Pons (tissue), 1 donor: ENCODE measurements around the gene HYCC1.
A peak's percentile ranks its signal among the peaks of the same experiment; 100 is the strongest.
"Not testable (repeated sequence)": the region's sequence is repeated elsewhere in the genome, so short reads cannot be mapped to it uniquely, and the experiment has no call there.

Experiments used
- DNase-seq: peaks from one replicate; pipeline ENCODE4 v3.0.0-alpha.2; 2016; ENCODE audit warnings: low spot score

The HYCC1 gene

DNA sequence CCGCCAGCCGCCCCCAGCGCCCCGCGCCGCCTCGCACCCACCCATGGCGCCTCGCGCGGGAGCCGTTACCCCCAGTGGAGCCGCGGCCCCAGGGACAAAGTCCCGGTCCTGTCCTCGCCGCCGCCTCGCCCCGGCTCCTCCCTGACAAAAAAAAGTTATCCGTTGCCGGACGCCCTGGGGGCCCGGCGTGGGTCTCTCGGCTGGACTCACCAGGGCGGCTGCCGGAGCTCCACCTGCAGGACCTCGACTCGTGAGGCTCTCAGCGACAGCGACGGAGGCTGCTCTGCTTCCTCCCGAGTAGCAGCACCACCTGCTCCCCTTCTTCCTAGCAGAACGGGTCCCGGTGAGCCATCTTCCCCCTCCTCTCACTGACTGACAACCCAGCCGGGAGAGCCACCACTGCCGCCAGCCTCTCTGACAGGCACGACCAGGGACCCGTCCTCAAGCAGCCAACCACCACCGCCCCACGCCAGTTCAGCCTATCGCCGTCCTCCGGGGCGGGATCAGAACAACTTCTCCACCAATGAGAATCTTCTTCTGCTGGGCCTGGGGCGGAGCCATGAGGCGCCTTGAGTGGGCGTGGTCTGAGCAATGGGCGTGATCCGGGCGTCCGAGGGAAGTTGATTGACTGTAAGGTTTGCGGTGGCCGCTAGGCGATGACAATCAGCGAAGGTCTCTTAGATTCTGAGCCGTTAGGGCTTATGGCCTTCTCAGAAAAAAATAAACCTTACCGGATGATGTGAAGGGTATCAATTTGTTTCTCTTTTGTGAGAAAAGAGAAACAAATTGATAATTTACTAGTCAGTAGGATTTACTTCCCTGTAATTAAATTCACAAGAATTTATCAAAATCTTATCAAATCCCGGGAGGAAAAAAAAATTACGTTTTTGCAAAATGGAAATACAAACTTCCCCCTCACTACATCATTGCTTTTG lies at the start of gene HYCC1:
Gene HYCC1, minus strand, starts transcription at position 416 of the 935 bp plus-strand sequence. CDS start 23,019 bp downstream, outside the sequence.
- peak; percentile 99 for DNase-seq

DNA sequence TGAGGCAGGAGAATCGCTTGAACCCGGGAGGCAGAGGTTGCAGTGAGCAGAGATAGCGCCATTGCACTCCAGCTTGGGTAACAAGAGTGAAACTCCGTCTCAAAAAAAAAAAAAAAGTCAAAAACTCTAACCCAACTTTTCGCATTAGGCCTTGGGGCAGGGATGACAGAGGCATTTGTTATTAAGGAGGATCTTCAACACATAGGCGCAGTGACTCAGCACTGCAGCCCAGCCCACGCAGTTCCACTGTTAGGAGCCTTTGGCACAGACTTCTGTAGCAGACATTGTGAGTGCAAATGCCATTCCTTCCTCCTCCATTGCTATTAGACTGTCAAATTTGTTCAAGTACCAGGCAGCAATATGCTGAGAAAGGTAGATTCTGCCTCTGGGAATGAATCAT lies 48.5 kb upstream of the HYCC1 start:
- no peak for DNase-seq

DNA sequence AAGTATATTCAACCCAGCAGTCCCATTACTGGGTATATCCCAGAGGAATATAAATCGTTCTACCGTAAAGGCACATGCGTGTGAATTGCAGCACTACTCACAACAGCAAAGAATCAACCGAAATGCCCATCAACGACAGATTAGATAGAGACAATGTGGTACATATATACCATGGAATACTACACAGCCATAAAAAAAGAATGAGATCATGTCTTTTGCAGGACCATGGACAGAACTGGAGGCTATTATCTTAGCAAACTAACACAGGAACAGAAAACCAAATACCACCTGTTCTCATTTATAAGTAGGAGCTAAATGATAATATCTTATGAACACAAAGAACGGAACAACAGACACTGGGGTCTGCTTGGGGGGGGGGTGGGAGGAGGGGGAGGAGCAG lies 47.4 kb upstream of the HYCC1 start:
- no peak for DNase-seq

DNA sequence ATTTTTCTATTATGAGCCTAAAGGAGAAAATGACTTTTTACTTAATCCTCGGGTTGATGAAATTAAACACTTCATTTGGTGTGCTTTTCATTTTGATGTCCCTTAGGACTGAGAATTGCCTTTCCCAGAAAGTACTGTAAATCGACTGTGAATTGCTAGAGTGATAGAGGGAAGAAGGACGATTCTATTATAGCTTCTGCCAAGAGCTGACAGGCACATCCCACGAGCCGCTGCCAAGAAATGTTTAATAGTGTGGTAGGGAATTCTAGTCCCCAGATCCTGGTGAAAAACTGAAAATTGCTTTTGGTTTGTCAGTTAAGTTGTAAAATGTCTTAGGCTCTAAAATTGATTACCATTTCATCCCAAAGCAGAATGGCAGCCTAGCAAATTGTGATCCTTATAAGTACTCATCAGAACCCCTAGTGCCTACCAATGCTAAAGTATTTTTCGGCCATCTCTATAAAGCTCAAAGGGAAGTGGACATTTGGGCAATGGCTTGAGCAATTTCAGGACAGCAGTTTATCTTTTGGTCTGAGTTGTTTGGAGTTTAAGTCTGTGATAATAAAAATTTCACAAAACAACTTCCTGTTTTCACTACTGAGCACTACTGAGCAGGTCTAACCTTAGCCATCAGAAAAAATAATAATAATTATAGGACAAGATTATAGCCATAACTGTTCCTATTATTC lies 44.6 kb upstream of the HYCC1 start:
- DNase-seq: peak; percentile 28

DNA sequence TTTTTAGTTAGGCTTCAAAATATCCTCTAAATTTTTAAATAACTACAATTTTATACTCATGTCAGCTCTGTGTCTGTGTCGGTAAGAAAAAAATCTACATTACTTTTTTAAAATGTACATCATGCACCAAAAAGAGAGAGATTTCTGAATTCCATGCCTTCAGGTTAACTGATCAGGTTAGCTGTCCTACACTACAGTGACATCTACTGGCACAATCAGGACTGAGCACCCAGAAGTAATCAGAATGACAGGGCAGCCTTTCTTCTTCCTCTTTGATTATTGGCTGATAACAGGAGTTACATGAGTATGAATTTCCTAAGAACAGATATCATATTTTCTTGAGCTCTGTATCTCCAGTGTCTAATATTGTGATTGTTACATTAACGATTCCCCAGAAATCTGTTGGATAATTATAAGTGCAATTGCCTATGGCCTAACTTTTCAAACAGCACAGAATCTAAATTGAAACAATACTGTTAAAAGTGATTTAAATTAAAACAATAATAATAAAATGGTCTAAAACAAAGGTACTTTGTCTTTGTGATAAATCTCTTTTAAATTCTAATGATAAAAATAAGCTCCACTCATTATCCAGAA lies 41.8 kb upstream of the HYCC1 start:
- DNase-seq: peak; percentile 78

DNA sequence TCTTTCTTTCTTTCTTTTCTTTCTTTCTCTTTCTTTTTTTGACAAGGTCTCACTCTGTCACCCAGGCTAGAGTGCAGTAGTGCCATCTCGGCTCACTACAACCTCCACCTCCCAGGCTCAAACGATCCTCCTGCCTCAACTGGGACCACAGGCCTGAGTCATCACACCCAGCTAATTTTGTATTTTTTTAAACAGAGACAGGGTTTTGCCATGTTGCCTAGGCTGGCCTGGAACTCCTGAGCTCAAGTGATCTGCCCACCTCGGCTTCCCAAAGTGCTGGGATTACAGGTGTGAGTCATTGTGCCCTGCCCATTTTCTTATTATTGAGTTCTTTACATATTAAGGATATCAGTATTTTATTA lies 37.2 kb upstream of the HYCC1 start:
- not testable (repeated sequence) for DNase-seq

DNA sequence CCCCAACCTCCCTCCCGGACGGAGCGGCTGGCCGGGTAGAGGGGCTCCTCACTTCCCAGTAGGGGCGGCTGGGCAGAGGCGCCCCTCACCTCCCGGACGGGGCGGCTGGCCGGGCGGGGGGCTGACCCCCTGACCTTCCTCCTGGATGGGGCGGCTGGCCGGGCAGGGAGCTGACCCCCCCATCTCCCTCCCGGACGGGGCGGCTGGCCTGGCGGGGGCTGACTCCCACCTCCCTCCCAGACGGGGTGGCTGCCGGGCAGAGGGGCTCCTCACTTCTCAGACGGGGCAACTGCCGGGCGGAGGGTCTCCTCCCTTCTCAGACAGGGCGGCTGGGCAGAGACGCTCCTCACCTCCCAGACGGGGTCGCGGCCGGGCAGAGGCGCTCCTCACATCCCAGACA lies 32.4 kb upstream of the HYCC1 start:
- DNase-seq: not testable (repeated sequence)

DNA sequence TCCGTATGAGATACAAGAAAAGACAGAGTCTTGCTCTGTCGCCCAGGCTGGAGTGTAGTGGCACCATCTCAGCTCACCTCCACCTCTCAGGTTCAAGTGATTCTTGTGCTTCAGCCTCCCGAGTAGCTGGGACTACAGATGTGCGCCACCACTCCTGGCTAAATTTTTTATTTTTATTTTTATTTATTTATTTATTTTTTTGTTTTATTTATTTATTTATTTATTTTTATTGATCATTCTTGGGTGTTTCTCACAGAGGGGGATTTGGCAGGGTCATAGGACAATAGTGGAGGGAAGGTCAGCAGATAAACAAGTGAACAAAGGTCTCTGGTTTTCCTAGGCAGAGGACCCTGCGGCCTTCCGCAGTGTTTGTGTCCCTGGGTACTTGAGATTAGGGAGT lies 31.2 kb upstream of the HYCC1 start:
- DNase-seq: not testable (repeated sequence)

DNA sequence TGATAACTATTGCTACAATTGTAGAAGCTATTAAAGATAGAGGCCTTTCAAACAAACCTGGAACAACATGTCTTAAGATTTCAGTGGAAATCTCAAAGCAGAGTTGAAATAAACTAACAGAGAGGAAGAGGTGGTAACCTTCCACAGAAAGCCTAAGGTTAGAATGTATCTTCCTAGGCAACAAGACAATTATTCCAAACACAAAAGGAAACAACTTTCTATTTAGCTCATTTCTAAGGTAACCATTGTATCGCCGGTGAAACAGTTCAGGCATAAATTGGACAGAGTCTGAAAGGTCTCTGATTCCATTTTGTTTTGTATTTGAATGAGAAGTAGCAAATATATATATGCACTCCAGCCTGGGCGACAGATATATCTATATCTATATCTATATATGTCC lies 30.7 kb upstream of the HYCC1 start:
- no peak for DNase-seq

DNA sequence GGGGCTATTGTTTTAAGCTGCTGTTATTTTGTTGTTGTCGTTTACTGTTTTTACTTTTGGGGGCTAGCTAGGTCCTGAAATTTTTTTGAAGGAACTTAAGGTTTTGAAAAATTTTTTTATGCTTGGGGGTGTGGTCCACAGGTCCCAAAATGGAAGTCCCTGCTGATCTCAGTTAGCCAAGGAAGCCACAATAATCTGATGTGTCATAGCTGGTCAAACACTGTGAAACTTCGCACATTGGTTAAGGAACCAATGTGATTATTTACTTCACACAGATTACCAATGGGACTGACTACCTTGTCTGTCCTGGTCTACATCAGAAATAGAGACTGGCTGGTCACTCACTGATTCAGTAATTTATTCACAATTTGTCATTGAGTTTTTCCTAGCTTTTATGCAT lies 29.5 kb upstream of the HYCC1 start:
- no peak for DNase-seq

DNA sequence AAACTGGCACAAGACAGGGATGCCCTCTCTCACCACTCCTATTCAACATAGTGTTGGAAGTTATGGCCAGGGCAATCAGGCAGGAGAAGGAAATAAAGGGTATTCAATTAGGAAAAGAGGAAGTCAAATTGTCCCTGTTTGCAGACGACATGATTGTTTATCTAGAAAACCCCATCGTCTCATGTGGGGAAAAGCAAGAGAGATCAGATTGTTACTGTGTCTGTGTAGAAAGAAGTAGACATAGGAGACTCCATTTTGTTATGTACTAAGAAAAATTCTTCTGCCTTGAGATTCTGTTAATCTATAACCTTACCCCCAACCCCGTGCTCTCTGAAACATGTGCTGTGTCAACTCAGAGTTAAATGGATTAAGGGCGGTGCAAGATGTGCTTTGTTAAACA lies 25.7 kb upstream of the HYCC1 start:
- not testable (repeated sequence) for DNase-seq

DNA sequence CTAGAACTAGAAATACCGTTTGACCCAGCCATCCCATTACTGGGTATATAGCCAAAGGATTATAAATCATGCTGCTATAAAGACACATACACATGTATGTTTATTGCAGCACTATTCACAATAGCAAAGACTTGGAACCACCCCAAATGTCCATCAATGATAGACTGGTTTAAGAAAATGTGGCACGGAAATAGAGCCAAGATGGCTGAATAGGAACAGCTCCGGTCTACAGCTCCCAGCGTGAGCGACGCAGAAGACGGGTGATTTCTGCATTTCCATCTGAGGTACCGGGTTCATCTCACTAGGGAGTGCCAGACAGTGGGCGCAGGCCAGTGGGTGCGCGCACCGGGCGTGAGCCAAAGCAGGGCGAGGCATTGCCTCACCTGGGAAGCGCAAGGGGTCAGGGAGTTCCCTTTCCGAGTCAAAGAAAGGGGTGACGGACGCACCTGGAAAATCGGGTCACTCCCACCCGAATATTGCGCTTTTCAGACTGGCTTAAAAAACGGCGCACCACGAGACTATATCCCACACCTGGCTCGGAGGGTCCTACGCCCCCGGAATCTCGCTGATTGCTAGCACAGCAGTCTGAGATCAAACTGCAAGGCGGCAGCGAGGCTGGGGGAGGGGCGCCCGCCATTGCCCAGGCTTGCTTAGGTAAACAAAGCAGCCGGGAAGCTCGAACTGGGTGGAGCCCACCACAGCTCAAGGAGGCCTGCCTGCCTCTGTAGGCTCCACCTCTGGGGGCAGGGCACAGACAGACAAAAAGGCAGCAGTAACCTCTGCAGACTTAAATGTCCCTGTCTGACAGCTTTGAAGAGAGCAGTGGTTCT lies 21.8 kb upstream of the HYCC1 start:
- not testable (repeated sequence) for DNase-seq

DNA sequence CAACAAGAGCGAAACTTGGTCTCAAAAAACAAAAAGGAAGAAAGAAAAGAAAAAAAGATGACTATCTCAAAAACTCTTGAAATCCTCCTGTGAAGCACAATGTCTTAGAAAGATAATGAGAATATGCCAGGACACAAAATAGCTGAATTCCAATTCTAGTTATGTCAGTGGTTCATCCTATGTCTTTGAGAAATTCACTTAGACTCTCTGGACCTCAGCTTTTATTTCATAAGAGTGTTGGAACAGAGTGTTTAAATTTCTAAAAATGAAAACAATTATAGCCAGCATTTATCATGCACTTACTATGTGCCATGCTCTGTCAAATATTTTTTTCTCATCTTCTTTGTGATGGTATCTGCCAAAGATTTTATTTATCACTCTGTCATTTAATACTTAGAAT lies 13.3 kb upstream of the HYCC1 start:
- no peak for DNase-seq

DNA sequence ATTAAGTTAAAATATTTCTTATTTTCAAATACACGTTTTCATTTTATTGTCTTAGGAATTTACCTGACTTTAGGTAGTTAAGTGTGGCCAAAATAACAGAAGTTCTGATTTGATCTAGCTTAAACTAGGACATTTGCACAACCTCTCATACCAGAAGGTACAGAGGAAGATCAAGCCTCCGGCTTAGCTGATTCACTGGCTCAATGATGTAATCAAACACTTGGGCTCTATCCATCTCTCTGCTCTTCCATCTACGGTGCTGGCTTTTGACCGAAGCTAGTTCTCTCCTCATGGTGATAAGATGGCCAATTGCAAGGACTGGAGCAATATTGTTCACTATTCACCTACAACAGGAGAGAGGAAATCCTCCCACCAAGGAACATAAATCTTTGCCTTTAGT lies 12.2 kb upstream of the HYCC1 start:
- DNase-seq: no peak

DNA sequence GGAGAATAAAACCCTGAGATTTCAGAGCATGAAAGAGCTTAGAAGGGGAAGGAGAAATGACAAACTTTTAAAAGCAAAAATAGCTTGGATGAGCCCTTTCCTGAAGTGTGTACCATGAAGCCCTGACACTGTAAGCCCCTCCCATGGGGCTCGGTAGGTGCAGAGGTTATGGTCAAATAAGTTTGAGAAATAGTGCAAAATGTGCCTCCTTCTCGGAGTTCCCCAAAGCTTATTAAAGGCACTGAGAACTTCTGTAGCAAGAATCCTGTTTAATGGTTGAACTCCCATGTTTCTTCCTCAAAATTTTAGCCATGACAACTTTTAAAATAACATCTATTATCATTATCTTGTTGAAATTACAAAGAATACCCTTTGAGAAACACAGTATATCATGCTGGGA lies 10.5 kb upstream of the HYCC1 start:
- DNase-seq: no peak

DNA sequence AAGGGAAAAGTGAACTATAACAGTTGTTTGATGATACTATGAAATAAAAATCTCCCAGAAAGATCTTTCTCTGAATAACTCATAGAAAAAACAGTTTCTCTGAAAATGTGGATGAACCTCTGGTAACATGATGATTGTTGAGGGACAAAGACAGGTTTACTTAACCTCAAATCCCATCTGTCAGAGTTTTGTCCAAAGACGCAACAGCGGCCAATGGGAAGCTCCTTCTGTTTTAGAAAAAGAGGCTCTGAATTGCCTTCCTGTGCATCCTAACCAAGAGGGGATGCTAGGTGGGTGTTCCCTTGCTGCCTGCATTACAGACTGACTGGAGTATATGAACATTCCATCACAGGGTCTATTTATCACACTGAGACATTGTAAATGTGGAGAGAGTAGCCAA lies 8.9 kb upstream of the HYCC1 start:
- DNase-seq: no peak

DNA sequence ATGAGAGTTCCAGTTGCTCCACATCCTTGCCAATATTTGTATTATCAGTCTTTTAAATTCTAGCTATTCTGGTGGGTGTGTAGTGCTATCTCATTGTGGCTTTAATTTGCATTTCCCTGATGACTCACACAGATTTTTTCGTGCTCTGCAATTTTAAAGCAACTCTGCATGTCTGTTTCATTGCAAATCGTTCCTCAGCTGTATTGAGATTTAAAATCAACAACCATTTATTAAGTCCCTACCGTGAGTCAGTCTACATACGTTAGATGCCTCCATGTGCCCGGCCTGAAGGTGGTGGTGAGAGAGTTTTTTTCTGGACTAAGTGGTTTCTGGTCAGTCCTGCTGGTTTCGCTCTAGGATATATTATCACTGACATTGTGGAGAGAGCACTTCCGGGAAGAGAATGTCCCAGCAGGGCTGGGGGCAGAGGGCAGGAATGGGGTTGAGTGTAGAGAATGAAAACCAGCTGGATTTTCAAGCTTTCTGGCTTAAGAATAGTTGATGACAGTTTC lies 8.4 kb upstream of the HYCC1 start:
- no peak for DNase-seq

DNA sequence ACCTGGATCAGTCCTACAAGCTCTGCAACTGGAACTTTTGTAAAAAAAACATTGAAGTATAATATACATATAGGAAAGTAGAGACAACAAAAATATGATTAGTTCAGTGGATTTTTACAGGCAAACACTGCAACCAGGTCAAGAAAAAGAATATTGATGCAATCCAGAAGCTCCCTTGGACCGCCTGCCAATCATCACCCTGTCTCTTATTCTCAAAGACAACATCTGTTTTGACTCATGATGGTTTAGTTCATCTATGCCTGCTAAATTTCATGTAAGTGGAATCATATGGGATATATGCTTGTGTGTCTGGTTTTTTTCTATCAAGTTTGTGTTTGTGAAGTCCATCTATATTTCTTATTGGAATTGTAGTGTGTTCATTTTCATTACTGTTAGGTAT lies 7.7 kb upstream of the HYCC1 start:
- DNase-seq: no peak

DNA sequence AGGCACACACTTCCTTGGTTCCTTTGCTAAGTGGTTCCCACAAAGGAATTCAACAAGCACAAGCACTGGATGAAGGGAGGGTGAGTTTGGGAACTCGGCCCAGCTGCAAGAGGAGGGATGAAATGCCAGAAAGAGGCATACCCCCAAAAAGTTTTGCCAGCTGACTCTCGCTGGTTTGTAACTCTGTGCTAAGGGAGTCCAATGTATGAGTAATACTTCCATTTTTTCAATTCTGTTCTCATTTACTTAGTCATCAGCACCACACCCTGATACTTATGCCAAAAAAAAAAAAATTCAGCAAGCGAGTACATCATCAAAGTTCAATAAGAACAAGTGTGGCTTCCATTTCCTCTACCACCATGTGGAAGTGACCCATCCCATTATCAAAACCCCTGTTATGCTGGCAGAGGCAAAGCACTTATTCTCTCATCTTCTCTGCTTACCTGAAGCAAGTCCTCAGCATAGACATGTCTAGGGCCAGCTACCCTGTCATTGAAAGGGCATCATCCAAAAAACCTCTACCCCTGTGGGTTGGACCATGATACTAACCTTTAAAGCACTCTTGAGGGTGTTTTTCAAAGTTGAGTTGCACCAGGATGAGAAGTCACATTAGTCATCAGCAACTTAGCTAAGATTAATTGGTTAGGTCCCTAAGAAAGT lies 6.9 kb upstream of the HYCC1 start:
- no peak for DNase-seq

DNA sequence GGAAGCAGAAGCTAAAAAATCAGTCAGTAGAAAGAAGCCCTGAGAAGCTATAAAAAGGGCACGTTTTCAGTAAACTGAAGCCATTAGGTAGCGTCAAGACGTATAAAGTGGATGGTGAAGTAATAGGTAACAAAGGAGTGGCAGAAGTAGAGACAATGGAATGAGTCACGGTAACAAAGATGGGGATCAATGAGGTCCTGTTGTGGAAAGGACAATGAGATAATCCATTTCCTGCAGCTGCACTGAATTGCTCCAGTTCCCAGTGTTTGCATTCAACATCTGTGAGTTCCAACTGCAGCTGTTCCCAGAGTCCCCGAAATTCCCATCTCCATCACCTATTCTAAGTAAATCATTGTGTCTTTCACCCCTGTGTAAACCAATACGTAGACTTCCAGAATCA lies 4.8 kb upstream of the HYCC1 start:
- peak; percentile 72 for DNase-seq

DNA sequence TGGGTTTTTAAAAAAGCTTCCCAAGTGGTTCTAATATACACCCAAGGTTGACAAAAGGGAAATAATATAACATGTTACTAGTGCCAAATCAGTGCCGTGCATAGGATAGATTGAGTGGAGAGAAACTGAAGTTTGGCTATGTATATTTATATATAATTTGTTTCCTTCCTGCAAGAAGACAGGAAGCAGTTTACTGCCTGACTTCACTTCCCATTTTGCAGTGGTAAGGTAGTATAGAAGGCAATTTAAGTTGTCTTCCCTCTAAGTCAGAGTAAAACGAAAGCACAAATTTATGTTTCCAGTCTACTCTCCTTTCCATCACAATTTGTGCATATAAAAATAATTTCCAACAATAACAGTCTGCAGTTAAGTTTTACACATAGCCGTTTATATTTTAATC lies 3.4 kb upstream of the HYCC1 start:
- DNase-seq: no peak
